ENCODE data around the gene ABCA4. TPM values are rescaled to one million over a fixed set of nuclear protein-coding genes. Genes with fewer than 3 reads are reported as not detected.
A peak's percentile ranks its signal among the peaks of the same experiment; 100 is the strongest.

The ABCA4 gene
- total RNA-seq, 1 experiment from 2014 or later: 0.15 TPM

DNA sequence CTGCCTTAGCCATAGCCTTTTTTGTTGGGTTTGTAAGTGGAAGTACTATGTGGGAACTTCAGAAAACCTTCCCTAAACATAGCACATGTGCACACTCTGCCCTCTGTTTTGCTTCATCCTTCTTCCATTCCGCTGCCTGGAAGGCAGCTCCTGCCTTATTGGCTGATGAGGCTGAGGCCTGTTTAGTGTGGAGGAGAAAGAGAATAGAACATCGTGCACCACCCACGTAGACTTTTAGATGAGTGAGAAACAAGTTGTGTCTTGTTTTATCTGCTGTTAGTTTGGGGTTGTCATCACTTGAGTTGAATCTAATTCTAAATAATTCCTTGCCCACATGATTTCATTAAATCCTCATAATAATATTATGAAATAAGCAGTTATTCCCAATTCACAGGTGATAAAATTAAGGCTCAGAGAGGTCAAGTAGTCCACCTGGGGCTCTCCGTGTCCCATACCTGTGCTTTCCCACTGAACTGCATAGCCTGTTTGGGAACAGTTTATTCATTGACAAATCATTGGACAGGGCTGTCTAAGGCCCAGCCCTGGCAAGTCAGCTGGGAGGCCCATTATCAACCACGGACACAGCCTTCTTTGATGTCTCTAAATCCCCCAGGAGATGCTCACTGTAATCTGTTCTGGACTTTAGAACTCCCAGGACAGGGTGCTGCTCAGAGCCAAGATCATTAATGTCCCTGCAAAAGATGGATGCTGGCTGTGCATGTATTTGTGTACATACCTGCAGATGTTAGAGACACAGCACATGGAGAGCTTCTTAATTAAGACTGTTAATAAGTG lies 93.0 kb downstream of the ABCA4 start:
- DNase-seq (ENCODE audit: low read depth): no peak

DNA sequence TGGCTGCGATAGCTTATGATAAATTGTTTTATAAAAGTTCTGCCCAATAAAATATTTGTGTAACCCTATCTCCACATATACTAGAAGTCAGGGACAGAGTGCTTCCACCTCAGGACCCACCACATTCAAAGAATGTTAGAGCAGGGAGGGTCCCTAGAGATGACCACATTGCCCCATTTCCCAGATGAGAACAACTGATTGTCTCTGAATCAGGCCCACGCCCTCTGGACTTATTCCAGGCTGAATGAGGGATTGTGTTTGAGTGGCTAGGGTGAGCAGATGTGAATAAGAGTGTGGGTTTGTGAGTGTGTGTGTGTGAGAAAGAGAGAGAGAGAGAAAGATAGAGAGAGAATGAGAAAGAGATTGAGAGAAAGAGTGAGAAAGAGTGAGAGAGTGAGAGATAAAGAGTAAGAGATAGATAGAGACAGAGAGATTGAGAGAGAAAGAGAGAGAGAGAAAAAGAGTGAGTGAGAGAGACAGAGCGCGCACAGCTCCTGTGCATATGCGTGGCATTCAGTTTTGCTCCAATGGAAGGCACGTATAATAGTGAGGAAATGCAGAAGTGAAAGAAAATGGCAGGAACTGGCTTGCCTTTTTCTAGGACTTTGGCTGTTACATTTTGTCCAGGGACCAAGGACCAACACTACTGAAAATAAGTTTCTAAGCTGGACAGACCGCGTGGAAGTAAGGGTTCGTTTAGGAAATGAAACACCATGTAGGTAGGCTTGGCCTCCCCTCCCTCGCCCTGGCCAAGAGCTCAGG lies 94.1 kb downstream of the ABCA4 start:
- DNase-seq (ENCODE audit: low read depth): no peak

DNA sequence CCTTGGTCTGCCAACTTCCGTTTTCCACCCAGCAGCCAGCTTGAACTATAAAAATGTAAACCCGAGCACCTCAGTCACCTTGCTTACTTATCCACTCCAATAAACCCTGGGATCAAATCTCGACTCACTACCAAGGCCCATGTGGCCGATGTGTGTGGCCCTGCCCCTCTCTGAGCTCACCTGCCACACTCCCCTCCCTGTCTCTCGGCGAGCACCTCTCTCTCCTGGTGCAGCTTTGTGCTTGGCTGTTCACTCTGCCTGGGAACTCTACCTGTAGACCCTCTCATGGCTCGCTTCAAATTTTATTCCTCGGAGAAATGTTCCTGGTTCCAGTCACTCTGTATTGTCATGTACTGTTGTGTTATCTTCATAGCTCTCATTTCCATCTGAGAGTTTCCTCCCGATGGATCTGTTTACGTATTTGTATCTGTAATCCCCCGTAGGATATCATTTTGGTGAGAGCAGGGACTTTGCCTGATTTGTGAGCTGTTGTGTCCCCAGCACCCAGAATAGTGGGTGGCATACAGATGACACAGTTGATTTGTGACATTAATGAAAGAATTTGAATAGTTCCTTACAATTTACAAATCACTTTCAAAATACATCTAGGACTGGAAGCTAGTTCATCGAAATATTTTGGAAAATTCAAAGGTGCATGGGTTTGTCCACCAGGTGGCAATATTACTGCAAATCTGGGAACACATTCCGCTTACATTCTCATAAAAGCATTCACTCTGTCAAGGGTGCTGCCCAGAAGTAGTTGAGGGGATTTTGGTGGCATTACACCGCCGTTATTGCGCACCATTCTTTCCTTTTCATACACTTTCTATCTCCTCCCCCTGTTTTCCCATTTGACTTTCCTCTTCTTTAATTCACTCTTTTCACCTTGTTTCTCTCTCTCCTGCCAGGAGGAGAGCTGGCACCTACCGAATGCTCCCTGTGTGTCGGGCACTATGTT lies 95.3 kb downstream of the ABCA4 start:
- peak; percentile 73 for DNase-seq (ENCODE audit: low read depth)

DNA sequence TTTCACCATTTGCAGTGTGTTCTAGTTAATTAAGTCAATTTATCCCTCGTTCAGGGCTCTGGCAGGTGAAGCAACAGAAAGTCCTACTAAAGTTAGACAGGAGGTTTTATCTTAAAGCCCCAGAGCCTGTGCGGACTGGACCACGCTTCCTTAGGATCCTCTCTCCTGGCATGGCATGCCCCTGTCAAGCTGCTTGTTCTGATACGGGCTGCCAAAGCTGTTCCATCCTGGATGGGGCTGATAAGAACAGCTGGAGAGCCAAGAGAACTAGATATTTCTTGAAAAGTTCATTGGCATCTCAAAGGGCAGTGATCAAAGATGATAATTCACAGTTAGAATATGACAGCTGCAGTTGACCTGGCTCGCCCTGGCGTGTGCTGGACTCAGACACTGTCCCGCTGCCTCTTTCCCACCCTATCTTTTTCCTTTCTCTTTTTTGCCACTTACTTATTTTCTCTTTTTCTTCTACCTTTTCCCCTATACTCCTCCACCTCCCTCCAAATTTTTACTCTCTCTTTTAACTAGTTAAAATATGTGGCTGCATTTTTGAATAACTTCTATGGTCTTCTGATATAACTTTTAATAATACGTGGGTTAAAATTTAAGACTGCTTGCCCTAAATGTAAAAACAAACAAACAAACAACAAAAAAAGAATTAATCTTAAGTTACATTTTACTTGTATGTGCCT lies 96.7 kb downstream of the ABCA4 start:
- DNase-seq (ENCODE audit: low read depth): no peak

DNA sequence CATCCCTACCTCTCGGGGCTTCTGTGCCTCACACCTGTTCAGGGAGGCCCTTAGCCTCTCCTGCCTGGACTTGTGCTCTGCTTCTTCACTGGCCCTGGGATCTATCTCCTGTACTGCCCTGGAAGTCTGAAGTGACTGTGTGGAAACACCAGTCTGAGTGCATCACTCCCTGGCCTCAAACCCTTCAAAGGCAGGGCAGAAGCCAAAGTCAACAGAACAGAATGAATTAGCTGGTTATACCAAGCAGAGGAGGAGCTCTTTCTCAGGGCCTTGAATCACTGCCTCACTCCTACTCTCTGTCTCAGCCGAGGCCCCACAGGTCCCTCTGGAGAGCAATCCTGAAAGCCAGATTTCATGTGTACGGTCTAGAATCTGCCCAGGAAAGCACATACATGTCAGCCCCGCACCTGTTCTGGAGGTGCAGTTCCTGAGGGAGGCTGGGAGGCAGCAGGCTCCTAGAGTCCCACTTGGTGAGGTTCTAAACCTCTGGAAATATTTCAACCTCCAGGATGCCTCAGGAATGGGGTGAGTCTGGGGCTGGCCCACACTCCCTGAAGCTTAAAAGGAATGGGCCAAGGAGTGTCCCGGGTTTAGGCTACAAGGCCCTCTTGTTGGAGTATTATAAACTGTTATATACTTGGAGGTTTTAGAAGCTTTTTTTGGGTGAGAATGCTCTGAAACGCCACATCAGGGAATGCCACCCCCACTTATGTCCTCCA lies 98.3 kb downstream of the ABCA4 start:
- peak; percentile 57 for DNase-seq (ENCODE audit: low read depth)

DNA sequence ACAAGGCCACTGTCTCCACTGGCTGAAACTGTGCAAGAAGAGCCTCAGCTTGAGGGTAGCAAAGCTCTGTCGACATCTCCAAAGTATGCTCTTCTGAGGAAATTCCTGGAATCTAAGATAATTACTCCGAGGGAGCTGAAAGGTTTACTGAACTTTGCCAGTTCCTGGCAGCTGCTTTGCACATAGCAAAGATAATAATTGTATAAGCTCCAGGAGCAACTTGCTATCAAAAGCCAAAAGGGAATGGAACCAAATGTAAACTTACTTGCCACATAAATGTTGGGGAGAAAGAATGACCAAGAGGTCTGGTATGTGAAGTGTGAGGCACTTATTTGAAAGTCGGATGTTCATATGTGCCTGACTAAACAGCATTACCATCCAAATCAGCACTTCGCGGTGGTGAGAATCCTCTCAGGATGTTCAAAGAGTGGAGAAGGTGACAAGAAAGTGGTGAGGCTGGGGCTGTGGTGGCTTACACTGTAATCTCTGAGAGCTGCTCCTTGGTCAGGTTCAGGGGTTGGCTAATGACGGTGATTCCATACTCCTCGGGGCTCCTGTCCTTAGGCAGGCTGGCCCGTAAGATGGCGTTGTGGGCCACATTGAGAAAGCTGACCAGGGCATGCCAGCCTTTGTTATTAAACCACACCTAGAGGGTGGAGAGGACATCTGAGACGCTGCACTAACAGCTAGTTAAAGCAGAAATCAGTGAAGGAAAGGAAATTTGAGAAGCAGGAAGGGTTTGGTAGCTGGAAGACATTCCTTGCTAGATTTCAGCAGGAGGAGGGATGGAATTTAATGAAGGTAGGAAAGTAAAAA lies 100.0 kb downstream of the ABCA4 start:
- peak; percentile 95 for DNase-seq (ENCODE audit: low read depth)

DNA sequence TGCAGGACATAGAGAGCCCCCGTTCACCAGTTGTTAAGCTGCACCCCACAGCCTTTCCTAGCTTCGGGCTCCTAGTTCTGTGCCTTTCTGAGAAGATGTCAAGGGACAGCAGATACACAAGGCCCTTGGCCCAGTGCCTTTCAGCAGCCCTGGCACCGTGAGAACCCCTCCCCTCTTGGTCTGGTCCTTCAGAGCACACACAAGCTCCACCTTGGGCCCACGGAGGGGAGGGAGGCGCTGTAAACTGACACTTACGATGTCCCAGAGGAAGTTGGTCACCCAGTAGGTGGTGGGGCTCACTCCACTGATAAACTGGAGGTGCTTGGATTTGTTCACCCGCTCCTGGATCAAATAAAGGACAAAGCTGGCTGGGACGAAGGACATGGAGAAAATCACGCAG lies 101.6 kb downstream of the ABCA4 start:
- no peak for DNase-seq (ENCODE audit: low read depth)

DNA sequence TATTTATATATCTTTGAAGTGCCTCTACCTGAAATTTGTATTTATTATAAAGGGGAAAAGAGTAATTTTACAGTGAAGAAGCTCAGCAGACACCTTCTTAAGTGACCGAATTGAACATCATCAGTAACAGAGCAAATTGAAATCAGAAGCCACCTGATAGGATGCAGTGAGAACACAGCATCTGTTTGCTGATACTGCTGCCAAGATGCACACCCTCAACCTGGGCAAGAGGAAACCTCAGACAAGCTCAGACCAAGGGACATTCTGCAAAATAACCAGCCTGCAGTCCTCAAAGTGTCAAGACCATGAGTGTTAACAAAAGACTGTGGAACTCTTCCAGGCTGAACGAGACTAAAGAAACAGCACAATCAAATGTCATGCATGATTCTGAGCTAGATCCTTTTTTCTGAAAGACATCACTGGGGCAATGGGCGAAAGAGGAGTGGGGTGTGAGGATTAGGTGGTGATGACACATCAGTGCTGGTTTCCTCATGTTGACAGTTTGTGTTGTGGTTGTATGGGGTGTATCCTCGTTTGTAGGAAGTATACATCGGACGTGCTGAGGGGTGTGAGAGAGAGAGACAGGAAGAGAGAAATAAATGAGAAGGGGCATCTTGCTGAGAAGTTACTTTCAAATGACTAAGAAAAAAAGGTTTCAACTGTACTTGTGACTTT lies 103.7 kb downstream of the ABCA4 start:
- no peak for DNase-seq (ENCODE audit: low read depth)

DNA sequence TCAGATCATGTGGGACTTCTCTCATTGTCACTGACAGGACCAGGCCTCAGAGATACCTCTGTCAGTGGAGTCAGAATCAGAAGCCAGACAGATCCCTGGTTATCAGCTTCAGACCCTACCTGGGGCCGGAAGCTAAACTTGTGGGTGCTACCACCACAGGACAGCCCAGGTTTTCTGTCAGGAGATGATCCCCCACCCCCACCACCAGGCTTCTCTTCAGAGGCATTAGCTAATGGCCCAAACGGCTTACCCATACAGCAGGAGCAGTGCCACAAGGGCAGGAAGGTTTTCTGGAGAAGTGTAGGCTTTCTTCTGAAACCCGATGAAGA lies 105.5 kb downstream of the ABCA4 start:
- no peak for DNase-seq (ENCODE audit: low read depth)

DNA sequence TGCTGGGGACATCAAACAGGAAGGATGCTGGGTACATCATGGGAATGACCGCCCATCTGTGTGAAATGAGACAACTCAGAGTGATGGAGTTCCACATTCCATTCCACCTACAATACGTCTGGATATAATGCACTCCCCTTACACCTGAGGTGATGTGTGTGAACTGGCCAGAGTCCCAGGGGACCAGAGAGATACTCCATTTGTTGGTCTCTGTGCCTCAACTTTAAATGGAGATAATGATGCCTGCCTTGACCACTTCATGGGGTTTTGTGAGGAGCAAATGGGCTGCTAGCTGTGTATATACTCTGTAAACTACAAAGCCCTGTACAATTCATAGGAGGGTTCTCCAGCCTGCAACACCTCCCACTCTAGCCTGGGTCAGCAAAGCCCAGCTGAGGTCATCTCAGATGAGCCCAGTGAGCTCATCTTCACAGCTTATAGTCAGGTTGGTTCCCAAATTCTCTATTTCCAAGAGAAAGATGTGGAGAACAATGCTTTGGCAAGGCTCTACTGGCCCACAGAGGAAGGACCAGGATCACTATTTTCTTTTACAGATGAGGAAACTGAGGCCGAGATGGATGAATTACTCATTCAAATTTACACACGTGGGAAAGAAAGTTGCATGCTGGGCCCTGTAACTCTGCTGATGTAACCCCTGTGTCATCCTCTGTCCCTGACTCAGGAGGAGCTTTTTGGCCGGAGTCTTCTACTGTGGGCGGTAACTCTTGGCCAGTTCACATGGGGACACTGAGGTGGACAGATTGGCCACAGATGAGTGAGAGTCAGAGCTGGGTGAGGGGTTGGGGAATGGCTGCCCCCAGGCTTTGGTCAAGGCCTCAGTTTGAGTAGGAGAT lies 106.1 kb downstream of the ABCA4 start:
- DNase-seq (ENCODE audit: low read depth): no peak

DNA sequence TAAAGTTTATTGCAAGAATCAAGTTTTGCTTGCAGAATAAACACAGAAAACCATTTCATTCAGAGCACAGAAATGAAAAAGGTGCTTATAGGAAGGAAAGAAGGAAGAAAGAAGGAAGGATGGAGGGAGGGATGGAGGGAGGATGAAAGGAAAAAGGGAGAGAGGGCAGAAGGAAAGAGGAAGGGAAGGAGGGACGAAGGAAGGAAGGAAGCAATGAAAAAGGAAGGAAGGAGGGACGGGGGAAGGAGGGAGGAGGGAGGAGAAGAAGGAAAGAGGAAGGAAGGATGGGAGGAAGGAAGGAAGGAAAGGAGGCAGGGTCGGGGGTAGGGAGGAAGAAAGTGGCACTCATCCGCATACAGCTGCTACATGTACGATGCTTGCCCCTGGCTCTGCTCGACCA lies 106.9 kb downstream of the ABCA4 start:
- DNase-seq (ENCODE audit: low read depth): no peak

DNA sequence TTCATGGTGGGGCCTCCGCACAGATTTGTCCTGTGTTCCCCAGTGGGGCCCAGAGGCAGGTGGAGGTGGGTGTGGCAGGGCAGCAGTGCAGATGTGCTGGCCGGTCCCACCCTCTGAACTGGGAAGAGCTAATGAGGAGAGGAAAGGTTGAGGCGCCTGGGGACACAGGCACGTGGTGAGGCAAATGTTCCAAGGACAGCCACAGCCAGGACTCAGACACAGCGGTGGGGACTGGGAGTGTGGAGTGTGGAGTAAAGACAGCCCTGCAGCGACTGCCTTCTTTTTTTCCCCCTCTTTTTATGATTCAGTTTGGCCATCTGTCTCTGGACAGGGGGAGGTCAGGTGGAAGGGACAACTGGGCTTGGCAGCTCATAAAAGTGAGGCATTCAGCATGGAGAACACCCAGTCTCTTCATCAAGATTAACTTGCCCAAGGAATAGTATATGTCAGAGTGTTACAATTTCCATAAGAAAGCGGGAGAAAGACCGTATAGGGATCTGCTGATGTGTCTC lies 107.5 kb downstream of the ABCA4 start:
- no peak for DNase-seq (ENCODE audit: low read depth)

DNA sequence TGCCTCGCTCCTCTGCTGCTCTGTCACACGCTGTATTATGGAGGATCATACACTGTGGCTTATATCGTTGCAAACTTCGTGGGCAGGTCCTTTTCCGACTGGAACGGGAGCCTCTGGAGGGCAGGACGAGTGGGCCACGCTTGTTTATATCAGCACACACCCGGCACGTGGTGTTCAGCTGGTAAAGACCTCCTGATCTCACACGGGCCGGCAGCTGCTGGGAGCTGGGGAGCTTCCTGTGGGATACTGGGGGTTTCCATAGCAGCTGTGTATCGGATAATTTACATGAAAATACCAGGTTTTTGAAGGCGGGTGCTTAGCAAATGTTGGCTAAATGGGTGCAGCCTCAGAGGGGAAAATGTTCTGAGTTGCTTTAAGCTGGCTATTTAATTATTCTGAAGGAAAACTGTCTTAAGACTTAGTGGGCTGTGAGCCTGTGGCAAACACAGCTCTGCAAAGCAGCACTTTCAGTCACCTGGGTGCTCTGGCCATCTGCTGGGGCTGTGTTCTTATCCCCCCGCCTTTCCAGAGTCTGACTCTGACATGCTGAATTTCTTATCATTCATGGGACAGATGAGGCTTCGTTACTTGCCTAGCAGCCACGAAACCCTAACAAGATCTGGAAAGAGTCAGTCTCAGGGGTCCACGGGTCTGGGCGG lies 108.1 kb downstream of the ABCA4 start:
- no peak for DNase-seq (ENCODE audit: low read depth)

DNA sequence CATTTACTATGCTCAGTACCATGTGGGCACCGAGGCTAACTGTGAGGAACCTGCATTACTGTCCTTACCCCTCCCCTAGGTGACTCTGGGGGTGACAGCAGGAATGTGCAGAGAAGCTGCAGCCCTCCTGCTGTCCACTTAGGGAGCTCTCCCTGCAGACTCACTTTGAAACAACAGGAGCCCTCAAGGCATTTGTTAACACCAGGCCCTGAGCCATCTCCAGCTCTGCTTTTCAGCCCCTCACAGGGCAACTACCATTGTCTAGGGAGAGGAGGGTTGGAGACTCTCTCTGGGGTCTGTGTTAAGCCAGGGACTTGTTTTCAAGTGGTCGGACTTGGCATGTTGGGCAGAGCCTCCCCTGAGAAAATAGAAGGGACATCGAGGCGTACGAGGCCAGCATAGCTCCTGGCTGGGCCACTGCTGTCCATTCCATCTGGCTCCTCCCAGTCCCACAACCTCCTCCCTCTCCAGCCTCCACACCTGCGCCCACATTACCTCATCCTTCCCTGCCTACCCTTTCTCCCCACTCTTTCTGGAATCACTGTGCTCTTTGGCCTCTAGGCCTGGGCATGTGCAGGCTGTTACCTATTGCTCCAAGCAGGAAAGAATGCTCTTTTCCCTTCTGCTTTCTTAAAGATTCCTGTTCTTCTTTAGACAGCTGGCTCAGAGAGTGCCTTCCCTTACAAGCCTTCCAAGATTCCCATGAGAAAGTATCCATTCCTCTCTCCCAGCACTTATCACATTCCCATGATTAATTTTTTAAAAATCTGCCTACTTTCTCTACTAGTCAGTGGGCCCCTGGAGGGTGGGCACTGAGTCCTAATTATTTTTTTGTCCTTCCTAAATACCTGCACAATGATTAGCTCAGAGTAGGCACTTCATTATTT lies 109.0 kb downstream of the ABCA4 start:
- no peak for DNase-seq (ENCODE audit: low read depth)

DNA sequence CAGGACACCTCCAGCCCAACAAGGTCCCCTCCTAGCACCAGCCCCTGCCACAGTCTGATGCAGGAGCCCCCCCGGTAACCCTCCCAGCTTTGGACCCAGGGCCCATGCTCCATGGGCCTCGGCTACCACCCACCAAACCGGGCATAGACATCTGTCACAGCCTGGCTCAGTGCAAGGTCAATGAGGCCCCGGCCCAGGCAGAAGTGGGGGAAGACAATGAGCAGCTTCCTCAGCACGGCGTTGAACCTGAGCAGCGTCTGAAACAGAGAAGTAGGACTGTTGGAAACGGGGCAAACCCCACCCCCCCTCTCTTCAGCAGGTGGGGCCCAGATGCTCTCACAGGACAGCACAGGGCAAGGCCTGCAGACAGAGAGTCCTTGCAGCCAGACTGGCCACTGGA lies 109.8 kb downstream of the ABCA4 start:
- no peak for DNase-seq (ENCODE audit: low read depth)

DNA sequence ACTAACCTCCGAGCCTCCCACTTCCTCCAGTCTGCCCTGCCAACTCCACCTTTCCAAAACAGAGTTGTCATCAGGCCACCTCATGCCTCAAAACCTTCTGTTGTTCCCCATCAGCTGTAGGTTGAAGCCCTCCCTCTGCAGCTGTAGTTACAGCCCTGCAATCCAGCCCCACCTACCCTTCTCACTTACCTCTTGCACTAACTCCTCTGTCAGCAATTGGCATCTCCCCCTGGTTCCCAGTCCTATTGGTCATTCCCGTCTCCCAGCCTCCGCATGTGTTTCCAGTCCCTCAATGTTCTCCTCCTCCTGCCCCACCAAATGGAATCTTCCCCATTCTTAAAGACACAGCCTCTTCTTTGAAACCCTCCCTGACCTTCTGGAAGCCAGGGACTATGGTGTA lies 111.6 kb downstream of the ABCA4 start:
- no peak for DNase-seq (ENCODE audit: low read depth)

DNA sequence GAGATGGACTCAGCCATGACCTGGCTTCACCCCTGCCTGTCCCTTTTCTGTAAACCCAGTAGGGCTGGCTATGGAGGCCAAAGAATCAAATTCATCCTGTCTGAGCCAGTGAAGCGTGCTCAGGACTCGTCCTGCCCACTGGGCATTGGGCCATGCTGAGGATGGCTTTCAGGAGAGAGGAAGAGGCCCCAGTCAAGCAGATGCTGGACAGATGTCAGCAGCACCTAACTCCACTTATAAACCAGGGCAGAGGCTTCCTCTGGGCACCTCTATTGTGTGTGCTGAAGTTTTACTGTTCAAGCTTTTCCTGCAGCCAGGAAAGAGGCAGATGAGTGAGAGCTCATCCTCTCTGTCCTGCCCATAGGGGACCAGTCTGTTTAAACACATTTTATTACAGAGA lies 114.3 kb downstream of the ABCA4 start:
- no peak for DNase-seq (ENCODE audit: low read depth)
